Nephron (organoid): ENCODE results near the gene MAP3K3.

Experiments
- H3K27ac Mint-ChIP-seq, 3 experiments: 2 replicates each; pipeline ENCODE4 v1.8.0; 2020; ENCODE audit warnings: mixed read lengths in 3 of 3, mild to moderate bottlenecking in 2 of 3, moderate library complexity in 1 of 3
- H3K27me3 Mint-ChIP-seq: 2 replicates; pipeline ENCODE4 v1.8.0; 2021; ENCODE audit warnings: low read depth, mild to moderate bottlenecking, moderate library complexity, mixed read lengths
- H3K36me3 Mint-ChIP-seq: 2 replicates; pipeline ENCODE4 v1.8.0; 2020; ENCODE audit warnings: low read depth, mixed read lengths
- H3K4me1 Mint-ChIP-seq: 2 replicates; pipeline ENCODE4 v1.8.0; 2020; ENCODE audit warnings: mixed read lengths
- H3K4me3 Mint-ChIP-seq, 3 experiments: 2 replicates each; pipeline ENCODE4 v1.8.0; 2020; ENCODE audit warnings: mild to moderate bottlenecking in 3 of 3, mixed read lengths in 3 of 3, moderate library complexity in 2 of 3
- H3K9me3 Mint-ChIP-seq: 2 replicates; pipeline ENCODE4 v1.8.0; 2020; ENCODE audit warnings: mixed read lengths
- CTCF ChIP-seq, 3 experiments: fragments of 200-600 bp; sonication (generic); IDR thresholded peaks; one replicate each; pipeline ENCODE4 v1.5.0; 2021; ENCODE audit warnings: antibody characterized with exemption in 3 of 3; ENCODE audit not compliant: unreplicated experiment in 3 of 3

The MAP3K3 gene

GRCh38 chr17:63624531-63624880 lies 2.3 kb downstream of the MAP3K3 start:
- Mint-ChIP-seq H3K27ac (no peak overlapping the region), H3K9me3 (no peaks in the 10 kb centered on the region), H3K36me3 (no peaks in the 10 kb centered on the region), H3K4me1 (peaks cover 25% of the 10 kb centered on the region), H3K4me3 (peak overlapping the region; percentile 68 to 99 (median 78)), H3K27me3 (no peaks in the 10 kb centered on the region)
- no peak for TF ChIP-seq CTCF (IDR thresholded peaks at IDR 0.05; ENCODE audit: unreplicated experiment in 3 of 3)

GRCh38 chr17:63626551-63627180 lies 4.4 kb downstream of the MAP3K3 start:
- peak overlapping the region in 1 of 3 experiments; percentile 2 for H3K4me3 Mint-ChIP-seq
- H3K27ac Mint-ChIP-seq = no peak overlapping the region
- no peaks in the 10 kb centered on the region for H3K27me3 Mint-ChIP-seq
- H3K36me3 Mint-ChIP-seq = no peaks in the 10 kb centered on the region
- H3K4me1 Mint-ChIP-seq = peaks cover 25% of the 10 kb centered on the region
- no peaks in the 10 kb centered on the region for H3K9me3 Mint-ChIP-seq
- no peak for TF ChIP-seq CTCF (IDR thresholded peaks at IDR 0.05; ENCODE audit: unreplicated experiment in 3 of 3)

- Mint-ChIP-seq H3K27me3 (no peaks in the 10 kb centered on the region), H3K27ac (no peak overlapping the region), H3K36me3 (peaks cover 4% of the 10 kb centered on the region), H3K4me3 (no peak overlapping the region), H3K4me1 (peaks cover 19% of the 10 kb centered on the region), H3K9me3 (no peaks in the 10 kb centered on the region)
- TF ChIP-seq CTCF (IDR thresholded peaks at IDR 0.05; ENCODE audit: unreplicated experiment in 3 of 3) = no peak
Measured at GRCh38 chr17:63629627-63630026, 7.4 kb downstream of the MAP3K3 start.

- Mint-ChIP-seq H3K27me3 (no peaks in the 10 kb centered on the region), H3K4me1 (peaks cover 22% of the 10 kb centered on the region), H3K4me3 (no peak overlapping the region), H3K36me3 (peaks cover 13% of the 10 kb centered on the region), H3K9me3 (no peaks in the 10 kb centered on the region), H3K27ac (no peak overlapping the region)
- TF ChIP-seq CTCF (IDR thresholded peaks at IDR 0.05; ENCODE audit: unreplicated experiment in 3 of 3) = no peak
Measured at GRCh38 chr17:63631062-63631461, 8.8 kb downstream of the MAP3K3 start.

- H3K27ac Mint-ChIP-seq = peak overlapping the region in 1 of 3 experiments; percentile 30
- H3K27me3 Mint-ChIP-seq = no peaks in the 10 kb centered on the region
- TF ChIP-seq CTCF (IDR thresholded peaks at IDR 0.05; ENCODE audit: unreplicated experiment in 3 of 3) = no peak
- peaks cover 19% of the 10 kb centered on the region for H3K4me1 Mint-ChIP-seq
- no peaks in the 10 kb centered on the region for H3K9me3 Mint-ChIP-seq
- H3K4me3 Mint-ChIP-seq = no peak overlapping the region
- H3K36me3 Mint-ChIP-seq = peaks cover 19% of the 10 kb centered on the region
Measured at GRCh38 chr17:63631626-63632025, 9.4 kb downstream of the MAP3K3 start.

- Mint-ChIP-seq H3K4me3 (no peak overlapping the region), H3K4me1 (peaks cover 17% of the 10 kb centered on the region), H3K27ac (peak overlapping the region; percentile 81 to 91 (median 87)), H3K9me3 (no peaks in the 10 kb centered on the region), H3K36me3 (peaks cover 23% of the 10 kb centered on the region), H3K27me3 (no peaks in the 10 kb centered on the region)
- TF ChIP-seq CTCF (IDR thresholded peaks at IDR 0.05; ENCODE audit: unreplicated experiment in 3 of 3) = no peak
Measured at GRCh38 chr17:63633742-63634141, 11.5 kb downstream of the MAP3K3 start.
